ENCODE data around the gene PLXNA3. TPM values are rescaled to one million over a fixed set of nuclear protein-coding genes. Genes with fewer than 3 reads are reported as not detected.
A peak's percentile ranks its signal among the peaks of the same experiment; 100 is the strongest.

The PLXNA3 gene
- total and polyA plus RNA-seq, 2 experiments from 2014 or later, result 25.9 to 35.1 TPM

- H3F3A ChIP-seq (ENCODE audit: insufficient read depth), result no peaks in the 10 kb centered on the region
- no peaks in the 10 kb centered on the region for H3K36me3 ChIP-seq (ENCODE audit: low read depth)
- H3K9me2 ChIP-seq (ENCODE audit: insufficient read depth), result no peaks in the 10 kb centered on the region
- in situ Hi-C loops (cut with MboI), result no loop called here
- H3K4me2 ChIP-seq (ENCODE audit: unreplicated experiment), result no peak overlapping the region
- no peak overlapping the region for H3K4me3 ChIP-seq
- H3K27me3 ChIP-seq (replicated peaks; ENCODE audit: insufficient read depth), result no peaks in the 10 kb centered on the region
- H3K79me2 ChIP-seq (ENCODE audit: insufficient read depth), result no peaks in the 10 kb centered on the region
- WGBS, 2 experiments (ENCODE audit: low coverage in 1 of 2, low lambda C conversion rate in 2 of 2, missing lambda C conversion rate in 2 of 2), result 78 to 92% methylated on average over 5 to 14 of the region's 19 CpGs
- H2AFZ ChIP-seq, result no peak overlapping the region
- no peaks in the 10 kb centered on the region for H3K9me3 ChIP-seq (ENCODE audit: low read depth)
- TF ChIP-seq EZH2phosphoT487 (IDR thresholded peaks at IDR 0.05; ENCODE audit: insufficient read depth, low read depth), result no peak
- no peak for TF ChIP-seq EZH2 (IDR thresholded peaks at IDR 0.05; ENCODE audit: insufficient read depth, poor library complexity, severe bottlenecking)
- H4K20me1 ChIP-seq (ENCODE audit: insufficient read depth), result no peaks in the 10 kb centered on the region
- H3K4me1 ChIP-seq (ENCODE audit: insufficient read depth), result no peaks in the 10 kb centered on the region
- no peak overlapping the region for H3K9ac ChIP-seq
- no peak overlapping the region for H3K27ac ChIP-seq
- no peak for DNase-seq
Observed at GRCh38 chrX:154419688-154420401, 38.2 kb upstream of the PLXNA3 start.

- Histone ChIP-seq H3K9me2 (ENCODE audit: insufficient read depth) (no peaks in the 10 kb centered on the region), H3K4me3 (no peak overlapping the region), H4K20me1 (ENCODE audit: insufficient read depth) (no peaks in the 10 kb centered on the region), H3K9ac (no peak overlapping the region), H3K79me2 (ENCODE audit: insufficient read depth) (no peaks in the 10 kb centered on the region), H3K4me2 (ENCODE audit: unreplicated experiment) (no peak overlapping the region), H2AFZ (no peak overlapping the region), H3K4me1 (ENCODE audit: insufficient read depth) (no peaks in the 10 kb centered on the region), H3F3A (ENCODE audit: insufficient read depth) (no peaks in the 10 kb centered on the region), H3K27me3 (replicated peaks; ENCODE audit: insufficient read depth) (no peaks in the 10 kb centered on the region), H3K27ac (no peak overlapping the region), H3K9me3 (ENCODE audit: low read depth) (no peaks in the 10 kb centered on the region), H3K36me3 (ENCODE audit: low read depth) (no peaks in the 10 kb centered on the region)
- TF ChIP-seq EZH2phosphoT487 (IDR thresholded peaks at IDR 0.05; ENCODE audit: insufficient read depth, low read depth) (no peak), EZH2 (IDR thresholded peaks at IDR 0.05; ENCODE audit: insufficient read depth, poor library complexity, severe bottlenecking) (no peak)
- in situ Hi-C loops (cut with MboI), result no loop called here
- no peak for DNase-seq
- 85 to 100% methylated on average over 1 to 10 of the region's 10 CpGs for WGBS, 2 experiments (ENCODE audit: low coverage in 1 of 2, low lambda C conversion rate in 2 of 2, missing lambda C conversion rate in 2 of 2)
Observed at GRCh38 chrX:154420402-154420756, 37.7 kb upstream of the PLXNA3 start.

- no peaks in the 10 kb centered on the region for H3K4me1 ChIP-seq (ENCODE audit: insufficient read depth)
- TF ChIP-seq EZH2phosphoT487 (IDR thresholded peaks at IDR 0.05; ENCODE audit: insufficient read depth, low read depth) (no peak), EZH2 (IDR thresholded peaks at IDR 0.05; ENCODE audit: insufficient read depth, poor library complexity, severe bottlenecking) (no peak)
- H3K9ac ChIP-seq, result no peak overlapping the region
- in situ Hi-C loops (cut with MboI), result no loop called here
- peaks cover 31% of the 10 kb centered on the region for H3K79me2 ChIP-seq (ENCODE audit: insufficient read depth)
- H3K9me2 ChIP-seq (ENCODE audit: insufficient read depth), result no peaks in the 10 kb centered on the region
- no peaks in the 10 kb centered on the region for H3F3A ChIP-seq (ENCODE audit: insufficient read depth)
- no peak overlapping the region for H3K4me3 ChIP-seq
- no peaks in the 10 kb centered on the region for H3K36me3 ChIP-seq (ENCODE audit: low read depth)
- DNase-seq, result no peak
- no peaks in the 10 kb centered on the region for H3K9me3 ChIP-seq (ENCODE audit: low read depth)
- H3K27me3 ChIP-seq (replicated peaks; ENCODE audit: insufficient read depth), result no peaks in the 10 kb centered on the region
- H4K20me1 ChIP-seq (ENCODE audit: insufficient read depth), result no peaks in the 10 kb centered on the region
- H3K4me2 ChIP-seq (ENCODE audit: unreplicated experiment), result no peak overlapping the region
- WGBS, 2 experiments (ENCODE audit: low coverage in 1 of 2, low lambda C conversion rate in 2 of 2, missing lambda C conversion rate in 2 of 2), result 91 to 98% methylated on average over 5 to 13 of the region's 13 CpGs
- H2AFZ ChIP-seq, result no peak overlapping the region
- H3K27ac ChIP-seq, result no peak overlapping the region
Observed at GRCh38 chrX:154426916-154427770, 30.9 kb upstream of the PLXNA3 start.

GRCh38 chrX:154428176-154429171, 29.6 kb upstream of the PLXNA3 start, which contains the start of gene ATP6AP1:
ATP6AP1 (plus strand) TSS chrX:154428677; CDS start chrX:154428693, 16 bp downstream.
- in situ Hi-C loops (cut with MboI), result no loop called here
- H3K4me3 ChIP-seq, result peak within 1 kb of the TSS; percentile 74
- DNase-seq, result peak; percentile 93
- H3K9ac ChIP-seq, result peak within 1 kb of the TSS; percentile 81
- peaks cover 31% of the 10 kb centered on the region for H3K79me2 ChIP-seq (ENCODE audit: insufficient read depth)
- H3K4me2 ChIP-seq (ENCODE audit: unreplicated experiment), result peak within 1 kb of the TSS; percentile 79
- WGBS, 2 experiments (ENCODE audit: low coverage in 1 of 2, low lambda C conversion rate in 2 of 2, missing lambda C conversion rate in 2 of 2), result 5 to 9% methylated on average over 30 to 32 of the region's 87 CpGs
- H4K20me1 ChIP-seq (ENCODE audit: insufficient read depth), result no peaks in the 10 kb centered on the region
- peak within 1 kb of the TSS; percentile 70 for H2AFZ ChIP-seq
- no peaks in the 10 kb centered on the region for H3F3A ChIP-seq (ENCODE audit: insufficient read depth)
- no peaks in the 10 kb centered on the region for H3K4me1 ChIP-seq (ENCODE audit: insufficient read depth)
- H3K36me3 ChIP-seq (ENCODE audit: low read depth), result no peaks in the 10 kb centered on the region
- H3K27me3 ChIP-seq (replicated peaks; ENCODE audit: insufficient read depth), result no peaks in the 10 kb centered on the region
- no peaks in the 10 kb centered on the region for H3K9me3 ChIP-seq (ENCODE audit: low read depth)
- TF ChIP-seq EZH2phosphoT487 (IDR thresholded peaks at IDR 0.05; ENCODE audit: insufficient read depth, low read depth), result no peak
- TF ChIP-seq EZH2 (IDR thresholded peaks at IDR 0.05; ENCODE audit: insufficient read depth, poor library complexity, severe bottlenecking), result no peak
- no peaks in the 10 kb centered on the region for H3K9me2 ChIP-seq (ENCODE audit: insufficient read depth)
- peak within 1 kb of the TSS; percentile 41; the same call in 1 of the 2 replicates for H3K27ac ChIP-seq
